Erythroblast (primary cell): Measurements from ENCODE around the gene ACOX2.

Experiments
- GATA1 ChIP-seq: IDR thresholded peaks from 2 replicates; pipeline ENCODE4 v1.6.1; 2011; ENCODE audit warnings: low read depth, mild to moderate bottlenecking, control low read depth, low read length, moderate library complexity
- POLR2A ChIP-seq: IDR thresholded peaks from 2 replicates; pipeline ENCODE4 v1.6.1; 2011; ENCODE audit warnings: mild to moderate bottlenecking, low read length

DNA sequence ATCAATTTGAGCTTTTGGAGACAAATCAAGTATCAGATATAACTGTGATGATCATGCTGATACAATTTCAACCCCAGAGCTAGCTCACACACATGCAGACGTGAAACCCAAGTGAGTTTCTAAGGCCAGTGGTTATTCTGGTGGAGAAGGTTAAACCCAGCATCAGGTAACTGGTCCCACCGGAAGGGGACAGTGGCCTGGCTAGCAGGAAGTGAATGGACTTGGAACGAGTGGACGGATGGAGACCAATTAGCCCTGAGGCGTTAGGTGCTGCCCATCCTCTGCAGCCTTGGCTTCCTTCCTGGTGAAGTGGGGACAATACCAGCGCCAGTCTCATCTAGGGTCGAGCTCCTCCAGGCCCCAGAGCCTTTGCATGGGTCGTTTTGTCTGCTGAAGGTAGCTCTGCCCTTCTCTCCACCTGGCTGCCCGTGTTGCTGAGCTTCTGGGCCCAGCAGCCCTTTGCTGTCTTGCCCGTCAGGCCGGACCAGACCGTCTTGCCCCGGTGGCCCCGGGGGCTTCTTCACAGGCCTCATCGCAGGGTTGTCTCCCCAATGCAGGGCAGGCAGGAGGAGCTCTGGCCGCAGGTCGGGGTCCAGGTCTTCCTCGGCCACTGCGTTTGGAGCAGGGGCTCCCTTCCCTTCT lies 46.0 kb downstream of the ACOX2 start:
- TF ChIP-seq POLR2A (no peak), GATA1 (no peak)
